Spleen (tissue), 7 donors: ENCODE results near the gene GATA3.

Source experiments
- CTCF ChIP-seq, 11 experiments: fragments of 200-600 bp in 7 of 11; fragments of 450-650 bp in 4 of 11; sonication (generic) in 4 of 11; IDR thresholded peaks in 8 of 11; conservative IDR thresholded peaks in 3 of 11; 1 replicate in 7 of 11; 2 replicates in 4 of 11; pipeline versions ENCODE4 v1.4.0 to v1.8.0; 2016 to 2021; ENCODE audit warnings: antibody characterized with exemption in 11 of 11, inconsistent platforms in 4 of 11, mild to moderate bottlenecking in 1 of 11
- POLR2A ChIP-seq, 3 donors: fragments of 450-650 bp; IDR thresholded peaks; one replicate each; pipeline ENCODE4 v1.5.1; 2017; ENCODE audit warnings: antibody characterized with exemption in 3 of 3, mild to moderate bottlenecking in 1 of 3
- POLR2AphosphoS5 ChIP-seq, 3 donors: sonication (generic); formaldehyde crosslinking; IDR thresholded peaks; one replicate each; pipeline ENCODE4 v1.5.1; 2017; ENCODE audit warnings: antibody characterized with exemption in 3 of 3
- donor health status: DM: no; HTN: no; CAD: no; lungs with moderate emphysema.
- donor health status: DM: no; HTN: no; CAD: no.
- donor health status: DM: no; HTN: no; CAD: no.

GRCh38 chr10:8104005-8104404, 49.5 kb downstream of the GATA3 start:
- TF ChIP-seq CTCF (IDR thresholded peaks at IDR 0.05 in 8 of 11, conservative IDR thresholded peaks at IDR 0.05 in 3 of 11) (no peak), POLR2AphosphoS5 (IDR thresholded peaks at IDR 0.05) (no peak), POLR2A (IDR thresholded peaks at IDR 0.05) (no peak)
